ENCODE data around the gene NFIX. TPM values are rescaled to one million over a fixed set of nuclear protein-coding genes. Genes with fewer than 3 reads are reported as not detected.
A peak's percentile ranks its signal among the peaks of the same experiment; 100 is the strongest.

NFIX gene
- total and polyA plus RNA-seq, 2 of the 13 experiments (the other 11 are each of a cell fraction or from before 2014, with no cell fraction given): 3.4 to 5.4 TPM

- TF ChIP-seq ZNF510 (CRISPR knock-in tag; IDR thresholded peaks at IDR 0.05; ENCODE audit: low read depth) (no peak), CAMTA2 (CRISPR knock-in tag; IDR thresholded peaks at IDR 0.05; ENCODE audit: borderline replicate concordance) (no peak), ZFX (CRISPR knock-in tag; IDR thresholded peaks at IDR 0.05; ENCODE audit: low read depth) (no peak; the same call in 1 of the 2 replicates), SRSF4 (IDR thresholded peaks at IDR 0.05; ENCODE audit: low read depth, low read length, poor library complexity, severe bottlenecking) (no peak), CCAR2 (optimal IDR thresholded peaks at IDR 0.05; ENCODE audit: low read depth, low read length) (peak; percentile 97), RORA (CRISPR knock-in tag; IDR thresholded peaks at IDR 0.05) (no peak), NFKB2 (CRISPR knock-in tag; IDR thresholded peaks at IDR 0.05; ENCODE audit: borderline replicate concordance) (no peak), HNRNPH1 (optimal IDR thresholded peaks at IDR 0.05; ENCODE audit: low read depth, low read length) (no peak), SMYD3 (CRISPR knock-in tag; IDR thresholded peaks at IDR 0.05) (no peak), HMG20A (CRISPR knock-in tag; IDR thresholded peaks at IDR 0.05; ENCODE audit: borderline replicate concordance) (peak; percentile 80; the same call in 1 of the 2 replicates), SIX4 (CRISPR knock-in tag; IDR thresholded peaks at IDR 0.05) (peak; percentile 93), TFE3 (CRISPR knock-in tag; IDR thresholded peaks at IDR 0.05) (peak; percentile 30; the same call in 1 of the 2 replicates), ZNF549 (CRISPR knock-in tag; IDR thresholded peaks at IDR 0.05) (no peak)
- TF ChIP-seq, protein P1, sequence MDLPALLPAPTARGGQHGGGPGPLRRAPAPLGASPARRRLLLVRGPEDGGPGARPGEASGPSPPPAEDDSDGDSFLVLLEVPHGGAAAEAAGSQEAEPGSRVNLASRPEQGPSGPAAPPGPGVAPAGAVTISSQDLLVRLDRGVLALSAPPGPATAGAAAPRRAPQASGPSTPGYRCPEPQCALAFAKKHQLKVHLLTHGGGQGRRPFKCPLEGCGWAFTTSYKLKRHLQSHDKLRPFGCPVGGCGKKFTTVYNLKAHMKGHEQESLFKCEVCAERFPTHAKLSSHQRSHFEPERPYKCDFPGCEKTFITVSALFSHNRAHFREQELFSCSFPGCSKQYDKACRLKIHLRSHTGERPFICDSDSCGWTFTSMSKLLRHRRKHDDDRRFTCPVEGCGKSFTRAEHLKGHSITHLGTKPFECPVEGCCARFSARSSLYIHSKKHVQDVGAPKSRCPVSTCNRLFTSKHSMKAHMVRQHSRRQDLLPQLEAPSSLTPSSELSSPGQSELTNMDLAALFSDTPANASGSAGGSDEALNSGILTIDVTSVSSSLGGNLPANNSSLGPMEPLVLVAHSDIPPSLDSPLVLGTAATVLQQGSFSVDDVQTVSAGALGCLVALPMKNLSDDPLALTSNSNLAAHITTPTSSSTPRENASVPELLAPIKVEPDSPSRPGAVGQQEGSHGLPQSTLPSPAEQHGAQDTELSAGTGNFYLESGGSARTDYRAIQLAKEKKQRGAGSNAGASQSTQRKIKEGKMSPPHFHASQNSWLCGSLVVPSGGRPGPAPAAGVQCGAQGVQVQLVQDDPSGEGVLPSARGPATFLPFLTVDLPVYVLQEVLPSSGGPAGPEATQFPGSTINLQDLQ (CRISPR knock-in tag; IDR thresholded peaks at IDR 0.05): no peak
- TF ChIP-seq, protein P2, sequence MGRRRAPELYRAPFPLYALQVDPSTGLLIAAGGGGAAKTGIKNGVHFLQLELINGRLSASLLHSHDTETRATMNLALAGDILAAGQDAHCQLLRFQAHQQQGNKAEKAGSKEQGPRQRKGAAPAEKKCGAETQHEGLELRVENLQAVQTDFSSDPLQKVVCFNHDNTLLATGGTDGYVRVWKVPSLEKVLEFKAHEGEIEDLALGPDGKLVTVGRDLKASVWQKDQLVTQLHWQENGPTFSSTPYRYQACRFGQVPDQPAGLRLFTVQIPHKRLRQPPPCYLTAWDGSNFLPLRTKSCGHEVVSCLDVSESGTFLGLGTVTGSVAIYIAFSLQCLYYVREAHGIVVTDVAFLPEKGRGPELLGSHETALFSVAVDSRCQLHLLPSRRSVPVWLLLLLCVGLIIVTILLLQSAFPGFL (CRISPR knock-in tag; IDR thresholded peaks at IDR 0.05): no peak
- TF ChIP-seq, protein P3, sequence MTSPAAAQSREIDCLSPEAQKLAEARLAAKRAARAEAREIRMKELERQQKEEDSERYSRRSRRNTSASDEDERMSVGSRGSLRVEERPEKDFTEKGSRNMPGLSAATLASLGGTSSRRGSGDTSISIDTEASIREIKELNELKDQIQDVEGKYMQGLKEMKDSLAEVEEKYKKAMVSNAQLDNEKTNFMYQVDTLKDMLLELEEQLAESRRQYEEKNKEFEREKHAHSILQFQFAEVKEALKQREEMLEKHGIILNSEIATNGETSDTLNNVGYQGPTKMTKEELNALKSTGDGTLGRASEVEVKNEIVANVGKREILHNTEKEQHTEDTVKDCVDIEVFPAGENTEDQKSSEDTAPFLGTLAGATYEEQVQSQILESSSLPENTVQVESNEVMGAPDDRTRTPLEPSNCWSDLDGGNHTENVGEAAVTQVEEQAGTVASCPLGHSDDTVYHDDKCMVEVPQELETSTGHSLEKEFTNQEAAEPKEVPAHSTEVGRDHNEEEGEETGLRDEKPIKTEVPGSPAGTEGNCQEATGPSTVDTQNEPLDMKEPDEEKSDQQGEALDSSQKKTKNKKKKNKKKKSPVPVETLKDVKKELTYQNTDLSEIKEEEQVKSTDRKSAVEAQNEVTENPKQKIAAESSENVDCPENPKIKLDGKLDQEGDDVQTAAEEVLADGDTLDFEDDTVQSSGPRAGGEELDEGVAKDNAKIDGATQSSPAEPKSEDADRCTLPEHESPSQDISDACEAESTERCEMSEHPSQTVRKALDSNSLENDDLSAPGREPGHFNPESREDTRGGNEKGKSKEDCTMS (CRISPR knock-in tag; conservative IDR thresholded peaks at IDR 0.05): no peak
- TF ChIP-seq, protein P4, sequence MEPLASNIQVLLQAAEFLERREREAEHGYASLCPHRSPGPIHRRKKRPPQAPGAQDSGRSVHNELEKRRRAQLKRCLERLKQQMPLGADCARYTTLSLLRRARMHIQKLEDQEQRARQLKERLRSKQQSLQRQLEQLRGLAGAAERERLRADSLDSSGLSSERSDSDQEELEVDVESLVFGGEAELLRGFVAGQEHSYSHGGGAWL (CRISPR knock-in tag; IDR thresholded peaks at IDR 0.05): no peak
- TF ChIP-seq, protein P5, sequence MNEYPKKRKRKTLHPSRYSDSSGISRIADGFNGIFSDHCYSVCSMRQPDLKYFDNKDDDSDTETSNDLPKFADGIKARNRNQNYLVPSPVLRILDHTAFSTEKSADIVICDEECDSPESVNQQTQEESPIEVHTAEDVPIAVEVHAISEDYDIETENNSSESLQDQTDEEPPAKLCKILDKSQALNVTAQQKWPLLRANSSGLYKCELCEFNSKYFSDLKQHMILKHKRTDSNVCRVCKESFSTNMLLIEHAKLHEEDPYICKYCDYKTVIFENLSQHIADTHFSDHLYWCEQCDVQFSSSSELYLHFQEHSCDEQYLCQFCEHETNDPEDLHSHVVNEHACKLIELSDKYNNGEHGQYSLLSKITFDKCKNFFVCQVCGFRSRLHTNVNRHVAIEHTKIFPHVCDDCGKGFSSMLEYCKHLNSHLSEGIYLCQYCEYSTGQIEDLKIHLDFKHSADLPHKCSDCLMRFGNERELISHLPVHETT (CRISPR knock-in tag; conservative IDR thresholded peaks at IDR 0.05): no peak
These were observed 31.4 kb downstream of the NFIX start (continued) for GRCh38 chr19:13026462-13027370.
